GM23338 (cell line): Measurements from ENCODE around the gene CABLES1. TPM values are rescaled to one million over a fixed set of nuclear protein-coding genes. Genes with fewer than 3 reads are reported as not detected.
"Not testable (repeated sequence)": the region's sequence is repeated elsewhere in the genome, so short reads cannot be mapped to it uniquely, and the experiment has no call there.

Experiments
- ATAC-seq: fragments of 200-7000 bp; cut with Tn5 transposase; 3 replicates; pipeline ENCODE4 v1.9.1; 2020
- DNase-seq: peaks from one replicate; pipeline ENCODE4 v3.0.0-alpha.2; 2015; ENCODE audit warnings: low spot score
- H2AFZ ChIP-seq: fragments of 200-600 bp; sonication (generic); 2 replicates; pipeline ENCODE4 v1.8.0; 2016; ENCODE audit warnings: antibody characterized with exemption, mild to moderate bottlenecking, moderate library complexity
- H3F3A ChIP-seq: fragments of 200-600 bp; sonication (generic); replicated peaks from 2 replicates; pipeline ENCODE4 v1.8.0; 2017; ENCODE audit warnings: antibody characterized with exemption, mixed run types, low read depth
- H3K27ac ChIP-seq: fragments of 200-600 bp; sonication (generic); 2 replicates; pipeline ENCODE4 v1.6.1; 2016; ENCODE audit warnings: low read depth
- H3K27me3 ChIP-seq: fragments of 200-600 bp; sonication (generic); 2 replicates; pipeline ENCODE4 v1.8.0; 2016; ENCODE audit warnings: mild to moderate bottlenecking, mixed run types, moderate library complexity; ENCODE audit not compliant: insufficient read depth
- H3K36me3 ChIP-seq: fragments of 200-600 bp; sonication (generic); 2 replicates; pipeline ENCODE4 v1.8.0; 2016; ENCODE audit warnings: mild to moderate bottlenecking; ENCODE audit not compliant: insufficient read depth
- H3K4me1 ChIP-seq: fragments of 200-600 bp; sonication (generic); 2 replicates; pipeline ENCODE4 v1.8.0; 2016; ENCODE audit warnings: mild to moderate bottlenecking, moderate library complexity; ENCODE audit not compliant: insufficient read depth
- H3K4me2 ChIP-seq: fragments of 200-600 bp; sonication (generic); 2 replicates; pipeline ENCODE4 v1.7.1; 2017; ENCODE audit warnings: mixed run types
- H3K4me3 ChIP-seq: fragments of 200-600 bp; sonication (generic); 2 replicates; pipeline ENCODE4 v1.6.1; 2016; ENCODE audit warnings: mixed run types
- H3K79me2 ChIP-seq: fragments of 200-600 bp; sonication (generic); replicated peaks from 2 replicates; pipeline ENCODE4 v1.8.0; 2017; ENCODE audit warnings: mild to moderate bottlenecking; ENCODE audit not compliant: insufficient read depth
- H3K9me2 ChIP-seq: fragments of 200-600 bp; sonication (generic); 2 replicates; pipeline ENCODE4 v1.8.0; 2017; ENCODE audit not compliant: insufficient read depth
- H4K20me1 ChIP-seq: fragments of 200-600 bp; sonication (generic); replicated peaks from 2 replicates; pipeline ENCODE4 v1.8.0; 2017; ENCODE audit warnings: mild to moderate bottlenecking; ENCODE audit not compliant: insufficient read depth
- H3K27ac Mint-ChIP-seq: 2 replicates; pipeline ENCODE4 v1.8.0; 2020; ENCODE audit warnings: inconsistent platforms, mild to moderate bottlenecking, moderate library complexity, mixed read lengths
- H3K27me3 Mint-ChIP-seq: 3 replicates; pipeline ENCODE4 v1.8.0; 2022; ENCODE audit warnings: low read depth, mild to moderate bottlenecking, moderate library complexity, mixed read lengths, inconsistent platforms; ENCODE audit not compliant: insufficient read depth, poor library complexity
- H3K36me3 Mint-ChIP-seq: 3 replicates; pipeline ENCODE4 v1.8.0; 2021; ENCODE audit warnings: low read depth, mild to moderate bottlenecking, inconsistent platforms, moderate library complexity, mixed read lengths
- H3K4me1 Mint-ChIP-seq: 3 replicates; pipeline ENCODE4 v1.8.0; 2020; ENCODE audit warnings: mild to moderate bottlenecking, inconsistent platforms, mixed read lengths
- H3K4me3 Mint-ChIP-seq: 3 replicates; pipeline ENCODE4 v1.8.0; 2021; ENCODE audit warnings: moderate library complexity, mild to moderate bottlenecking, inconsistent platforms, mixed read lengths
- H3K9me3 Mint-ChIP-seq: 3 replicates; pipeline ENCODE4 v1.8.0; 2020; ENCODE audit warnings: moderate library complexity, mild to moderate bottlenecking, inconsistent platforms, mixed read lengths
- CREB1 ChIP-seq: fragments of 250-450 bp; sonication (Bioruptor Pico); IDR thresholded peaks from 2 replicates; pipeline ENCODE4 v1.5.0; 2020; ENCODE audit warnings: low read depth, mild to moderate bottlenecking, moderate library complexity
- ETS1 ChIP-seq: IDR thresholded peaks from 2 replicates; pipeline ENCODE4 v1.6.1; 2016; ENCODE audit warnings: antibody characterized with exemption
- EZH2 ChIP-seq: fragments of 200-600 bp; sonication (generic); IDR thresholded peaks from one replicate; pipeline ENCODE4 v1.8.0; 2017; ENCODE audit warnings: antibody characterized with exemption, mild to moderate bottlenecking, low read depth; ENCODE audit not compliant: unreplicated experiment
- JUNB ChIP-seq: IDR thresholded peaks from one replicate; pipeline ENCODE4 v1.6.1; 2016; ENCODE audit warnings: antibody characterized with exemption; ENCODE audit not compliant: unreplicated experiment
- NANOG ChIP-seq: IDR thresholded peaks from 2 replicates; pipeline ENCODE4 v1.6.1; 2016; ENCODE audit warnings: antibody characterized with exemption, borderline replicate concordance
- POLR2AphosphoS5 ChIP-seq: IDR thresholded peaks from 2 replicates; pipeline ENCODE4 v1.6.1; 2016; ENCODE audit warnings: antibody characterized with exemption, low read depth
- STAT1 ChIP-seq: IDR thresholded peaks from one replicate; pipeline ENCODE4 v1.6.1; 2016; ENCODE audit warnings: antibody characterized with exemption; ENCODE audit not compliant: unreplicated experiment
- ZNF114 ChIP-seq: fragments of 250-450 bp; sonication (Bioruptor Pico); IDR thresholded peaks from 2 replicates; pipeline ENCODE4 v1.5.0; 2020; ENCODE audit warnings: mild to moderate bottlenecking, moderate library complexity
- ZNF462 ChIP-seq: fragments of 250-450 bp; sonication (Bioruptor Pico); IDR thresholded peaks from 2 replicates; pipeline ENCODE4 v1.5.0; 2020; ENCODE audit warnings: mild to moderate bottlenecking, moderate library complexity
- polyA plus RNA-seq: library from polyadenylated mRNA; unstranded; fragments of >200 nt; fragmentation: Nextera tagmentation; extraction: Ambion mirVana; gene quantifications from 2 replicates; pipeline ENCODE4 v1.2.1, GENCODE V29; 2016
- total RNA-seq: library from RNA; depleted of rRNA; stranded (reverse); fragments of >200 nt; shearing (Covaris generic); gene quantifications from 2 replicates; pipeline ENCODE4 v1.2.3, GENCODE V29; 2014

Gene CABLES1
- total and polyA plus RNA-seq, 2 experiments from 2014 or later: 2.6 to 12.4 TPM

DNA sequence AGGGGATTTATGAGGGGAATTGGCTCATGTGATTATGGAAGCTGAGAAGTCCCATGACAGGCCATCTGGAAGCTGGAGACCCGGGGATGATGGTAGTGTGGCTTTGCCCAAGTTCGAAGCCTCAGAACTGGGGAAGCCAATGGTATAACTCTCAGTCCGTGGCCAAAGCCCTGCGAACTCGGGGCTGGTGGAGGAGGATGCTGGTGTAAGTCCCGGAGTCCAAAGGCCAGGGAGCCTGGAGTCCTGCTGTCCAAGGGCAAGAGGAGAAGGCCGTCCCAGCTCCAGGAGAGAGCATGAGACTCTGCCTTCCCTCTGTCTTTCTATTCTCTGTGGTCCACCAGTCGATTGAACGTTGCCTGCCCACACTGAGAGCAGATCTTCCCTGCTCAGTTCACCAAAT, 43.2 kb upstream of the CABLES1 start:
- H2AFZ ChIP-seq: no peak overlapping the region
- TF ChIP-seq POLR2AphosphoS5: no peak
- no peak for TF ChIP-seq ETS1
- no peak for TF ChIP-seq ZNF114
- no peak for TF ChIP-seq NANOG
- no peak for TF ChIP-seq STAT1
- no peak for TF ChIP-seq EZH2
- no peak for TF ChIP-seq ZNF462 (CRISPR knock-in tag)
- TF ChIP-seq JUNB: no peak
- TF ChIP-seq CREB1 (CRISPR knock-in tag): no peak
- DNase-seq (no peak), ATAC-seq (no peak)
- peaks cover 6% of the 10 kb centered on the region; the same call in 1 of the 2 replicates for H3F3A ChIP-seq
- Mint-ChIP-seq H3K9me3 (no peaks in the 10 kb centered on the region; the same call in 2 of the 3 replicates), H3K27me3 (peaks cover 11% of the 10 kb centered on the region), H3K36me3 (no peaks in the 10 kb centered on the region), H3K4me3 (no peak overlapping the region), H3K27ac (no peak overlapping the region), H3K4me1 (peaks cover 22% of the 10 kb centered on the region)
- H3K4me2 ChIP-seq: no peak overlapping the region
- H3K27ac ChIP-seq: no peak overlapping the region
- H3K4me1 ChIP-seq: peaks cover 14% of the 10 kb centered on the region
- H3K36me3 ChIP-seq: no peaks in the 10 kb centered on the region
- no peaks in the 10 kb centered on the region for H3K9me2 ChIP-seq
- H4K20me1 ChIP-seq: no peaks in the 10 kb centered on the region
- H3K27me3 ChIP-seq: no peaks in the 10 kb centered on the region
- no peak overlapping the region for H3K4me3 ChIP-seq
- H3K79me2 ChIP-seq: no peaks in the 10 kb centered on the region

GRCh38 chr18:23093130-23093529, 42.2 kb upstream of the CABLES1 start:
- Mint-ChIP-seq H3K4me1 (peaks cover 22% of the 10 kb centered on the region), H3K27me3 (peaks cover 12% of the 10 kb centered on the region)
- not testable (repeated sequence) for H3K4me3 ChIP-seq, H3K9me2 ChIP-seq, H3F3A ChIP-seq, DNase-seq, H3K4me2 ChIP-seq, H3K36me3 Mint-ChIP-seq, H3K36me3 ChIP-seq, H2AFZ ChIP-seq, ATAC-seq, H3K27ac ChIP-seq, H4K20me1 ChIP-seq, H3K79me2 ChIP-seq, H3K27ac Mint-ChIP-seq, H3K27me3 ChIP-seq, H3K4me3 Mint-ChIP-seq, H3K9me3 Mint-ChIP-seq
- H3K4me1 ChIP-seq: peaks cover 14% of the 10 kb centered on the region
